Endothelial cell of umbilical vein (primary cell): ENCODE results near the gene CUL2.

Source experiments
- CTCF ChIP-seq, 2 donors: IDR thresholded peaks; 1 replicate in 1 of 2; 2 replicates in 1 of 2; pipeline ENCODE4 v1.5.1; 2011; ENCODE audit warnings: low read length in 2 of 2, mild to moderate bottlenecking in 2 of 2, moderate library complexity in 2 of 2, control low read depth in 1 of 2, inconsistent platforms in 1 of 2, low read depth in 1 of 2; ENCODE audit not compliant: insufficient read depth in 1 of 2; ENCODE audit errors: extremely low read depth in 1 of 2
- EZH2 ChIP-seq: IDR thresholded peaks from 2 replicates; pipeline ENCODE4 v1.6.1; 2012; ENCODE audit warnings: borderline replicate concordance, low read depth, mild to moderate bottlenecking, moderate library complexity, low read length, inconsistent platforms; ENCODE audit not compliant: severe bottlenecking
- FOS ChIP-seq: IDR thresholded peaks from 2 replicates; pipeline ENCODE4 v1.6.1; 2011; ENCODE audit warnings: mild to moderate bottlenecking, low read length, moderate library complexity, borderline replicate concordance; ENCODE audit not compliant: insufficient read depth
- JUN ChIP-seq: IDR thresholded peaks from 2 replicates; pipeline ENCODE4 v1.6.1; 2011; ENCODE audit warnings: borderline replicate concordance, low read depth; ENCODE audit not compliant: insufficient read length, insufficient read depth
- MAX ChIP-seq: IDR thresholded peaks from 2 replicates; pipeline ENCODE4 v1.6.1; 2011; ENCODE audit not compliant: insufficient read depth, insufficient read length
- MYC ChIP-seq: IDR thresholded peaks from one replicate; pipeline ENCODE4 v1.6.1; 2011; ENCODE audit warnings: mild to moderate bottlenecking, low read depth, low read length
- POLR2A ChIP-seq: IDR thresholded peaks from 2 replicates; pipeline ENCODE4 v1.6.1; 2012; ENCODE audit warnings: low read depth, mild to moderate bottlenecking, control low read depth, low read length
- POLR2AphosphoS5 ChIP-seq: IDR thresholded peaks from 2 replicates; pipeline ENCODE4 v1.6.1; 2012; ENCODE audit warnings: low read depth, mild to moderate bottlenecking, control low read depth, low read length, moderate library complexity; ENCODE audit not compliant: insufficient read depth

GRCh38 chr10:35126062-35126529 lies 36.0 kb upstream of the CUL2 start:
- TF ChIP-seq EZH2 (no peak), CTCF (IDR thresholded peaks at IDR 0.05; ENCODE audit: extremely low read depth in 1 of 2, insufficient read depth in 1 of 2, low read depth in 1 of 2, low read length in 2 of 2) (no peak), JUN (no peak), FOS (no peak), POLR2A (no peak), MYC (no peak), POLR2AphosphoS5 (no peak), MAX (no peak)
